Liver (tissue), 9 donors: ENCODE measurements around the gene SREK1IP1. TPM values are rescaled to one million over a fixed set of nuclear protein-coding genes. Genes with fewer than 3 reads are reported as not detected.

Experiments used
- DNase-seq: peaks from one replicate; pipeline ENCODE4 v3.0.0-alpha.2; 2017; ENCODE audit warnings: low spot score
- H3K27ac ChIP-seq, 2 donors: one replicate each; pipeline ENCODE4 v1.7.0; 2013; ENCODE audit warnings: inconsistent platforms in 2 of 2, low read length in 2 of 2, control low read depth in 1 of 2, low read depth in 1 of 2, mild to moderate bottlenecking in 1 of 2
- H3K27me3 ChIP-seq, 4 donors: one replicate each; pipeline versions ENCODE4 v1.6.1 to v1.7.0; 2013; ENCODE audit warnings: low read length in 3 of 4, inconsistent platforms in 1 of 4, mild to moderate bottlenecking in 1 of 4, moderate library complexity in 1 of 4; ENCODE audit not compliant: control insufficient read depth in 4 of 4, insufficient read depth in 4 of 4
- H3K36me3 ChIP-seq, 4 donors: one replicate each; pipeline versions ENCODE4 v1.6.1 to v1.7.0; 2013; ENCODE audit warnings: low read length in 3 of 4, mild to moderate bottlenecking in 3 of 4, low read depth in 1 of 4, moderate library complexity in 1 of 4; ENCODE audit not compliant: control insufficient read depth in 4 of 4, insufficient read depth in 3 of 4
- H3K4me1 ChIP-seq, 4 donors: one replicate each; pipeline versions ENCODE4 v1.6.1 to v1.7.0; 2013; ENCODE audit warnings: low read length in 3 of 4, mild to moderate bottlenecking in 3 of 4, moderate library complexity in 1 of 4; ENCODE audit not compliant: control insufficient read depth in 4 of 4, insufficient read depth in 4 of 4
- H3K4me3 ChIP-seq, 3 donors: one replicate each; pipeline versions ENCODE4 v1.6.1 to v1.7.0; 2013; ENCODE audit warnings: low read length in 3 of 3, control low read depth in 1 of 3, low read depth in 1 of 3, mild to moderate bottlenecking in 1 of 3
- H3K9ac ChIP-seq, 2 donors: one replicate each; pipeline ENCODE4 v1.7.0; 2013; ENCODE audit warnings: low read length in 2 of 2, mild to moderate bottlenecking in 2 of 2, moderate library complexity in 2 of 2, control low read depth in 1 of 2, low read depth in 1 of 2
- H3K9me3 ChIP-seq, 4 donors: one replicate each; pipeline versions ENCODE4 v1.6.1 to v1.7.0; 2013; ENCODE audit warnings: low read length in 3 of 4; ENCODE audit not compliant: control insufficient read depth in 4 of 4
- ATF3 ChIP-seq: IDR thresholded peaks from 2 replicates; pipeline ENCODE4 v1.6.1; 2016; ENCODE audit warnings: antibody characterized with exemption
- CTCF ChIP-seq: fragments of 150-350 bp; IDR thresholded peaks from 2 replicates; pipeline ENCODE4 v1.5.1; 2017; ENCODE audit warnings: improper control_type of control experiment, low read depth, low read length; ENCODE audit not compliant: missing input control
- FOXA1 ChIP-seq: IDR thresholded peaks from 2 replicates; pipeline ENCODE4 v1.6.1; 2016; ENCODE audit warnings: antibody characterized with exemption
- FOXA2 ChIP-seq: IDR thresholded peaks from 2 replicates; pipeline ENCODE4 v1.6.1; 2016; ENCODE audit warnings: antibody characterized with exemption
- GABPA ChIP-seq, 2 donors: IDR thresholded peaks in 1 of 2; conservative IDR thresholded peaks in 1 of 2; 2 replicates each; pipeline ENCODE4 v1.6.1; 2016; ENCODE audit warnings: antibody characterized with exemption in 2 of 2, mild to moderate bottlenecking in 1 of 2, moderate library complexity in 1 of 2
- HNF4A ChIP-seq, 2 donors: conservative IDR thresholded peaks; 2 replicates each; pipeline ENCODE4 v1.6.1; 2016; ENCODE audit warnings: antibody characterized with exemption in 2 of 2, mild to moderate bottlenecking in 2 of 2
- JUND ChIP-seq, 2 donors: IDR thresholded peaks; 2 replicates each; pipeline ENCODE4 v1.6.1; 2016; ENCODE audit warnings: antibody characterized with exemption in 2 of 2
- MAX ChIP-seq: IDR thresholded peaks from 2 replicates; pipeline ENCODE4 v1.6.1; 2016; ENCODE audit warnings: antibody characterized with exemption
- NR2F2 ChIP-seq: IDR thresholded peaks from 2 replicates; pipeline ENCODE4 v1.6.1; 2016; ENCODE audit warnings: antibody characterized with exemption
- RAD21 ChIP-seq, 2 donors: IDR thresholded peaks; 2 replicates each; pipeline ENCODE4 v1.6.1; 2016; ENCODE audit warnings: antibody characterized with exemption in 2 of 2, mild to moderate bottlenecking in 2 of 2
- REST ChIP-seq: IDR thresholded peaks from 2 replicates; pipeline ENCODE4 v1.6.1; 2016; ENCODE audit warnings: antibody characterized with exemption, mild to moderate bottlenecking
- SP1 ChIP-seq: IDR thresholded peaks from 2 replicates; pipeline ENCODE4 v1.6.1; 2018; ENCODE audit warnings: antibody characterized with exemption, mild to moderate bottlenecking
- TAF1 ChIP-seq: conservative IDR thresholded peaks from 2 replicates; pipeline ENCODE4 v1.6.1; 2016; ENCODE audit warnings: antibody characterized with exemption, mild to moderate bottlenecking
- YY1 ChIP-seq: IDR thresholded peaks from 2 replicates; pipeline ENCODE4 v1.6.1; 2016; ENCODE audit warnings: antibody characterized with exemption, mild to moderate bottlenecking
- WGBS: extraction: QIAGEN DNeasy Blood & Tissue Kit; methylation state at CpG from one replicate; pipeline ENCODE4 v1.1.7; 2013; 5-methylcytosine and 5-hydroxymethylcytosine counted together
- polyA plus RNA-seq, 2 donors: library from polyadenylated mRNA; stranded (reverse) in 1 of 2; unstranded in 1 of 2; fragments of 200-250 nt in 1 of 2; fragments of >200 nt in 1 of 2; fragmentation: Nextera tagmentation in 1 of 2; extraction: Ambion mirVana in 1 of 2; gene quantifications; one replicate each; pipeline versions ENCODE4 v1.2.1 to v1.2.3, GENCODE V29; 2013 to 2015
- total RNA-seq, 2 donors: library from RNA; depleted of rRNA; stranded (reverse); fragments of >200 nt; gene quantifications; one replicate each; pipeline ENCODE4 v1.2.3, GENCODE V29; 2014
- TF ChIP-seq, protein P1 (sequence below): IDR thresholded peaks from 2 replicates; pipeline ENCODE4 v1.6.1; 2016; ENCODE audit warnings: antibody characterized with exemption
- donor health status: healthy.
- donor health status: healthy.
- donor health status: healthy.
- donor health status: healthy.
- donor health status: healthy.

Gene SREK1IP1
- total and polyA plus RNA-seq, 4 donors = 2.9 to 22.0 (median 7.8) TPM

DNA sequence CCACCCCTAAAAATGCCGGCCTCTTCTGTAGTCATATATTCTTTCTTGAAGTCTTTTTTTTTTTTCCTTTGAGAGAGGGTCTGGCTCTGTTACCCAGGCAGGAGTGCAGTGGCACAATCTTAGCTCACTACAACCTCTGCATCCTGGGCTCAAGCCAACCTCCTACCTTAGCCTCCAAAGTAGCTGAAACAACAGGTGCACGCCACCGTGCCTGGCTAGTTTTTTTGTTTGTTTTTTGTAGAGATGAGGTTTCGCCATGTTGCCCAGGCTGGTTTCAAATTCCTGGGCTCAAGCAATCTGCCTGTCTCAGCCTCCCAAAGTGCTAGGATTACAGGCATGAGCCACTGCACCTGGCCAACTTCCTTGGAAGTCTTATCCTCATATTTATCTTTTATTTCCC lies 19.1 kb downstream of the SREK1IP1 start:
- no peak overlapping the region for H3K9ac ChIP-seq
- no peaks in the 10 kb centered on the region for H3K9me3 ChIP-seq
- H3K27ac ChIP-seq = no peak overlapping the region
- no peaks in the 10 kb centered on the region for H3K27me3 ChIP-seq
- no peak for DNase-seq
- WGBS = 89% methylated on average over 4 of the region's 4 CpGs
- H3K36me3 ChIP-seq = no peaks in the 10 kb centered on the region
- TF ChIP-seq JUND (IDR thresholded peaks at IDR 0.05) = no peak
- no peak for TF ChIP-seq ATF3
- TF ChIP-seq MAX = no peak
- no peak for TF ChIP-seq NR2F2
- no peak for TF ChIP-seq HNF4A (conservative IDR thresholded peaks at IDR 0.05)
- no peak for TF ChIP-seq SP1
- no peak for TF ChIP-seq GABPA (IDR thresholded peaks at IDR 0.05 in 1 of 2, conservative IDR thresholded peaks at IDR 0.05 in 1 of 2)
- no peak for TF ChIP-seq REST
- no peak for TF ChIP-seq FOXA2
- TF ChIP-seq FOXA1 = no peak
- TF ChIP-seq, protein P1, sequence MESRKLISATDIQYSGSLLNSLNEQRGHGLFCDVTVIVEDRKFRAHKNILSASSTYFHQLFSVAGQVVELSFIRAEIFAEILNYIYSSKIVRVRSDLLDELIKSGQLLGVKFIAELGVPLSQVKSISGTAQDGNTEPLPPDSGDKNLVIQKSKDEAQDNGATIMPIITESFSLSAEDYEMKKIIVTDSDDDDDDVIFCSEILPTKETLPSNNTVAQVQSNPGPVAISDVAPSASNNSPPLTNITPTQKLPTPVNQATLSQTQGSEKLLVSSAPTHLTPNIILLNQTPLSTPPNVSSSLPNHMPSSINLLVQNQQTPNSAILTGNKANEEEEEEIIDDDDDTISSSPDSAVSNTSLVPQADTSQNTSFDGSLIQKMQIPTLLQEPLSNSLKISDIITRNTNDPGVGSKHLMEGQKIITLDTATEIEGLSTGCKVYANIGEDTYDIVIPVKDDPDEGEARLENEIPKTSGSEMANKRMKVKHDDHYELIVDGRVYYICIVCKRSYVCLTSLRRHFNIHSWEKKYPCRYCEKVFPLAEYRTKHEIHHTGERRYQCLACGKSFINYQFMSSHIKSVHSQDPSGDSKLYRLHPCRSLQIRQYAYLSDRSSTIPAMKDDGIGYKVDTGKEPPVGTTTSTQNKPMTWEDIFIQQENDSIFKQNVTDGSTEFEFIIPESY = no peak
- no peak for TF ChIP-seq RAD21 (IDR thresholded peaks at IDR 0.05)
- no peak for TF ChIP-seq YY1
- no peak for TF ChIP-seq CTCF
- no peak for TF ChIP-seq TAF1
- no peak overlapping the region for H3K4me3 ChIP-seq
- peaks cover 0 to 4% (median 1%) of the 10 kb centered on the region in 4 donors for H3K4me1 ChIP-seq

DNA sequence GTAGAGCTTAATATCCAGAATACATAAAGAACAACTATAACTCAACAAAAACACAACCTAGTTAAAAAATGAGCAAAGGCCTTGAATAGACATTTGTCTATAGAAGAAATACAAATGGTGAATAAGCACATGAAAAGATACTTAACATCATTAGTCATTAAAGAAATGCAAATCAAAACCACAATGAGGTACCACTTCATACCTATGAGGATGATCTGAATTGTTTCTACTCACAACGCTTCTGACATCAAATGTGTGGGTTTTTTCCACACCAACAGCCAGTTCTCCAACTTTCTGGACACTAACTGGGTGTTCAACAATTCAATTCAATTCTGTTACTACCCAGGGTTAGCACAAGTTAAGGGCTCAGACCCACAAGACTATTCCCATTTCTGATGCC lies 22.0 kb downstream of the SREK1IP1 start:
- TF ChIP-seq ATF3 = no peak
- TF ChIP-seq, protein P1 = no peak
- no peak for TF ChIP-seq REST
- Histone ChIP-seq H3K9ac (no peak overlapping the region), H3K27me3 (no peaks in the 10 kb centered on the region), H3K27ac (no peak overlapping the region), H3K4me1 (no peaks in the 10 kb centered on the region), H3K4me3 (no peak overlapping the region), H3K9me3 (no peaks in the 10 kb centered on the region), H3K36me3 (no peaks in the 10 kb centered on the region)
- WGBS = 98% methylated on average over 1 of the region's 1 CpG
- DNase-seq = no peak
